Stimulated activated CD4-positive, alpha-beta T cell treated with anti-CD3 and anti-CD28 coated beads, TNF-alpha, amount 100 ng/mL, for 24 hours (primary cell): ENCODE measurements around the gene PARVA.

Source experiments
- DNase-seq, 3 experiments: peaks; one replicate each; pipeline ENCODE4 v3.0.0-alpha.2; 2020; ENCODE audit warnings: low read depth in 3 of 3

The PARVA gene

DNA sequence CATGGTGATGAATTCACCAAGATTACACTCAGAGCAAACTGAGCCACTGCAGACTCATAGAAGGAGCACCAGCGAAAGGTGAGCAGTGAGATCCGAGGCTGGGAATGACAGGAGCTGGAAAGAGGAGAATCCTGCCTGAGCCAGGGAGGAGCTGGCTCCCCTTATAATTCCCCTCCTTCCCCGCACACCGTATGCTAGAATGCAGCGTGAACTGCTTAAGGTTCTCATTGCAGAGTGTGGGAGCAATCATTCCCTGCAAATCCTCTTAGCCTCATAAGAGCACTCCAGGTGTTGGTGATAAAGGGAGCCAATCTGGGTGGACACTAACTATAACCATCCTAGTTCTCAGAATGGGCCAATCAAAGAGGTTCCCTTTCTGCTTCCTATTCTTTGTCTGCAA, 169.3 kb downstream of the PARVA start:
- no peak for DNase-seq

DNA sequence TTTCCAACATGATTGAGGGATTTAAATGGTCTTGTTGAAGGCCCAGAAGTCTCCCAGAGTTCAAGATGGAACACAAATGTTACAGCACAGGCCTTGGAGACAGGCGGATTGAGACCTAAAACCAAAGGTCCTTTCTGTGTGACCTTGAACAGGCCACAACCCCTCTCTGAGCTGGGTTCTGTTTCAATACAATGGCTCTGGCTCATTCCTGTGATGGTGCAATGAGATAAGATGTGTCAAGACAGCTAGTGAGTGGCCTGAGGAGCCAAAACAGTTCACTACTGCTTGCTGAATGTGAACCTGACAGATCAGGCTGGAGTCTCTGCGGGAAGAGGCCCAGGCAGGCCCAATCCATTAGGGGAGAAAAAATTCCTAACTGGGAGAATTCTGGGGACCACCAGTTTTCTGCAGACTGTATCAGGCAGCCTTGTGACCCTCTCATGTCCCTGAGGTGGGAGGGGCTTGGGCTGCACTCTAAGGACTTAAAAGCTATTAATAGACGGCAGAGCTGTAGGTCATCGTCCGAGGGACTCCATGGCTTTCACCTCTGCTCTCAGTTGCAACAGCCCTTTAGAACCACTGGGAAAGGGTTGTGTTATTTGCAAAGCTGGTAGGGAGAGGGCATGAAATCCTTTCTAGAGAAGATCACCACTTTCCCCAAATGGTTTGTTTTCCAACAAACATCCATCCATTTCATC, 170.7 kb downstream of the PARVA start:
- no peak for DNase-seq

DNA sequence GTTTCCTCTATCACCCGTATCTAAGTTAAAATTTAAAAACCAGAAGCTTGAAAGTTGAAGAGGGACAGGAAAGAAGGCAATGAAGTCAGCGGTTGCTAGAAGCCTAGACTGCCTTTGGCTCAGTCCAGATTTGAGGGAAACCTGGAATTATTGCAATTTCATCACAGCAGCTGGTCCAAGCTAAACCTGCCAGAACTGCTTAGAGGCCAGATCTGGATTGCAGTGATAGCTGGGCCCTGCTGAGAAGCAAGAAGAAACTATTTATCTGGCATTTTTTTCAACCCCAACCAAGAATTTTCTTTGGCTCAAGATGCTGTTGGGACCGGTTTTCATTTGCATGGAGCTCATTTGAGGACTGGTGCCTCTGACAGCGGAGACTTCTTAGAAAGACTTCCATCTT, 175.3 kb downstream of the PARVA start:
- no peak for DNase-seq

DNA sequence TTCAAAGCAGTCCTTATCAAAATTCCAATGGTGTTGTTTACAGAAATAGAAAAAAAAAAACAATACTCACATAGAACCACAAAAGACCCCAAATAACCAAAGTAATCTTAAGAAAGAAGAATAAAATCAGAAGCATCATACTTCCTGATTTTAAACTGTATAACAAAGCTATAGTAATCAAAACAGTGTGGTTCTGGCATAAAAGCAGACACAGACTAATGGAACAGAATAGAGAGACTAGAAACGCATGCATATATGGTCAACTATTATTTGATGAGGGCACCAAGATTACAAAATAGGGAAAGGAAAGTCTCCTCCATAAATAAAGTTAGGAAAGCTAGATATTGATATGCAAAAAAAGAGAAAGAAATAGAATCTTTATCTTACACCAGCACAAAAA, 176.8 kb downstream of the PARVA start:
- DNase-seq = no peak

DNA sequence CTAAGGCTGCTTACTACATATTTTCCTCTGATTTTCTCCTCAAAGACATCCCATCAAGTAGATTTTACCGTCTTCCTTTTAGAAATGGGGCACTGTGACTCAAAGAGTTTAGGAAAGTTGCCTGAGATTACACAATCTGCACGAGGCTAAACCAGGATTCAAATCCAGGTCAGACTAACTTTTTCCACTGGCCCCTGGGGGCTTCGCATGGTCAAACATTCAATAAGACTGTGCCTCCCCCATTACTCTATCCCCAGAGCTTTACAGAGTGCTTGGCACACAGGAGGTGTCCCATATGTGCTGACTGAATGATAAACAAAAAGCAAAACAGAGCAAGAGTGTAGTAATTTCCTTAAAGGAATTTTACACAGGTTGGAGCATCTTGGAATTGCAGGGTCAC, 178.8 kb downstream of the PARVA start:
- no peak for DNase-seq

DNA sequence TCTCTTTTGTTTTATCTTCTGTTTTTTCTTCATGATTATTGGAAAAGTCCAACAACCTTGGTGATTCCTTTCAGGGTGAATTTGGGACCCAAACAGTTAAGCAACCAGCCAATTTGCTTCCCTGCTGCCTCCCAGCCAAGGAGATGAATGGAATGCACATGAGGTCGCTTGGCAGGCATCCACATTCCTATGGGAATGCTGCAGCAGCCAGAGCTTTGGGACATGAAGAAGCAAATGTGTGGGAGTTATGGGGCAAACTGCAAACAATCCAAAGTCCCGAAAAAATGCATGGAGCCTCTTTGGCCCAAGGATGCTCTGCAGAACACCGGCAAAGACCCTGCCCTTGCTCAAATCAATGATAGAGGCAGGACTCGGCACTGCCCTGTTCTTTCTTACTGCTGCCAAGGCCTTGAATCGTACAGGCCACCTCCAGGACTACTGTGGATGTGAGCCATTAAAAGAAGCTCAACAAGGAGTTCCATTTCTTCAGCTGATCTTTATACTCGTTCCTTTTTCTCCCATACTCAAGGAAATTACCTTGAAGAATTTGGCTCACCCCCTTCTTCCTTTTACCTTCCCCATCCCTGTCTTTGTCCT, 179.5 kb downstream of the PARVA start:
- DNase-seq = no peak

DNA sequence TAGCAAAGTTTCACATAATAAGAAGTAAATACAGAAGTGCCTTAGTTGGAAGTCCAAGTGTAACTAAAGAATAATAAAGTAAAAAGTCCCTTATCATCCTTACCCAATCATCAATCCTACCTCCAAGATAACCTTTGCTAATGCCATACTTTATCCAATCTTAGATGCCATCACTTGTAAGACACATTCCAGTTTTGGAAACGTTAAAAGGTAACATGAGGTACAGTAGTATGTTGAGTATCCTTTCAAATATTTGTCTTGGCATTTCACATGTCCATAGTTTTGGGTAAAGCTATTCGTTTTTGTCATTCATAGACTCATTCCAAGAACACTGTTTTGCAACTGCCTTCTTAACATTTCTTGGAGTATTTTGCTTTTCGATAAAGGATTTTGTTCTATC, 181.6 kb downstream of the PARVA start:
- no peak for DNase-seq

DNA sequence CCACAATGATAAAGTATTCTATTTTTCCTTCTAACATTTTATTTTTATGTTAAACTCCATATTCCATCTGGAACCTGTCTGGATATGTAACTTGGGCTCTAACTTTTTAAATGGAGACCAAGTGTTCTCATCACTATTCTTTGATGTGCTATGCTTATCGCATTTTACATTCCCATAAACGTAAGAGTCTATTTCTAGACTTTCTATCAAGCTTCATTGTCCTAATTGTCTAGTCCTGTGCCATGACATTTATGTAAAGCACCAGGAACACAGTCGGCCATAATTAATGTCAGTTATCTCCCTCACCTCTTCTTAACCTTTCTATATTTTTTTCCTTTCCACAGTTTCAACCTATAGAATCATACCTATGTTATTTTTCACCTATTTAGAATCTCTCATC, 183.0 kb downstream of the PARVA start:
- no peak for DNase-seq

DNA sequence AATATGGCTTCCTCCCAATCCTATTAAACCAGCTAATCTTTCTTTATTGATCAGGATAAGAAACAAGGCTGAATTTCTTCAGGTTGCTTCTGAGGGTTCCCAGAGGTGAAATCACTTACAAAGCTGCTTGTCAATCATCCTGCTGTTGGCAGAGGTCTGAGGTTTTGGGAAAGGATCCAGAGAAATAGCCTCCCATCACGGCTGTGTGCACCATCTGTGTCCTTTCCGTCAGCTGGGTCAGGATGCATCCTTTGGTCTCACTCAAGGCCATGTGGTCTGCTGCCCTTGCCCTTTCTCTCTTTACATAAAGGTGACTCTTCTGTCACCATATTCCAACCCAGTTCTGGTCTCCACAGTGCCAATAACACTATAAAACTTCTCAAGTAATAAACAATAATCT, 183.5 kb downstream of the PARVA start:
- no peak for DNase-seq

DNA sequence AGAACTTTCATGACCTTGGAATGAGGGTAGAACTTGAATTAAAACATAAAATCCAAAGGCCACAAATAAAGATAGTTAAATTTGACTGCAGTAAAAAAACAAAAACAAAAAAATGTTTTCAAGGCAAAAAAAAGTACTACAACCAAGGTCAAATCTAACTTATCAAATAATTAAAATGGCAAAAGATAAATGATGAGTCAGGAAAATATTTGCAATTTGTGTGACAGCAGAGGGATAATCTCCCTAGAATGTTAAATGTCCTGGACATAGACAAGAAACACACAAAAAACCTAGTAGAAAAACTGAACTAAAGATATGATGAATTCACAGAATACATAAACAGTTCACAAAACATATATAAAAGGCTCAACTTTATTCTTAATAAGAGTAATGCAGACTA, 186.6 kb downstream of the PARVA start:
- DNase-seq = no peak

DNA sequence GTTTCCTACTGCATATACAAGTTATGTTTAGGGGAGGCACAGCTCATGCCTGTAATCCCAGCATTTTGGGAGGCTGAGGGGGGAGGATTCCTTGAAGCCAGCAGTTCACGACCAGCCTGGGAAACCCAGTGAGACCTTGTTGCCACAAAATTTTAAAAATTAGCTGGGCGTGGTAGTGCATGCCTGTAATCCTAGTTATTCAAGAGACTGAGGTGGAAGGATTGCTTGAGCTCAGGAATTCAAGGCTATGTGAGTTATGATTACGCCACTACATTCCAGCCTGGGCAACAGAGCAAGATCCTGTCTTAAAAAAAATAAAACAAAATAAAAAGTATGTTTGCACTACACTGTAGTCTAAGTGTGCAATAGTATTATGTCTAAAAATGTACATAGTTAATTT, 188.0 kb downstream of the PARVA start:
- no peak for DNase-seq

DNA sequence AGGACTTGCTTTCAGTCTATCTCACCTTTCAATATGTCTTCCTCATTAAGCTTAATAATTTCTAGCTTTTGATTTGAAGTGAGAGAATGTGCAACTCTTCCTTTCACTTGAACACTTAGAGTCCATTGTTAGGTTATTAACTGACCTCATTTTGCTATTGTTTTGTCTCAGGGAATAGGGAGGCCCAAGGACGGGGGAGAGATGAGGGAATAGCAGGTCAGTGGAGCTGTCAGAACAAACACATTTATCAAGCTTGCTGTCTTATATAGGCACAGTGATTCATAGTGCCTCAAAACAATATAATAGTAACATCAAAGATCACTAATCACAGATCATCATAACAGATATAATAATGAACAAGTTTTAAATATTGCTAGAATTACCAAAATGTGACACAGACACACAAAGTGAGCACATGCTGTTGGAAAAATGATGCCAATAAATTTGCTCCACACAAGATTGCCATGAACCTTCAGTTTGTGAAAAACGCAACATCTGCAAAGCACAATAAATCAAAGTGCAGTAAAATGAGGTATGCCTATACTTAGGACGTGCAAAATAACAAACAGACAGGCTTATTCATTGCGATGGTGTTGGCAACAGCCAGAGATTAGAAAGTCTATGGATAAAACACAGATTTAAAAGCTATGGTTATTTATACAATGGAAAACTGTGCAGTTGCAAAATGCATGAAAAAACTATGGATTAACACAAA, 190.5 kb downstream of the PARVA start:
- DNase-seq = no peak

DNA sequence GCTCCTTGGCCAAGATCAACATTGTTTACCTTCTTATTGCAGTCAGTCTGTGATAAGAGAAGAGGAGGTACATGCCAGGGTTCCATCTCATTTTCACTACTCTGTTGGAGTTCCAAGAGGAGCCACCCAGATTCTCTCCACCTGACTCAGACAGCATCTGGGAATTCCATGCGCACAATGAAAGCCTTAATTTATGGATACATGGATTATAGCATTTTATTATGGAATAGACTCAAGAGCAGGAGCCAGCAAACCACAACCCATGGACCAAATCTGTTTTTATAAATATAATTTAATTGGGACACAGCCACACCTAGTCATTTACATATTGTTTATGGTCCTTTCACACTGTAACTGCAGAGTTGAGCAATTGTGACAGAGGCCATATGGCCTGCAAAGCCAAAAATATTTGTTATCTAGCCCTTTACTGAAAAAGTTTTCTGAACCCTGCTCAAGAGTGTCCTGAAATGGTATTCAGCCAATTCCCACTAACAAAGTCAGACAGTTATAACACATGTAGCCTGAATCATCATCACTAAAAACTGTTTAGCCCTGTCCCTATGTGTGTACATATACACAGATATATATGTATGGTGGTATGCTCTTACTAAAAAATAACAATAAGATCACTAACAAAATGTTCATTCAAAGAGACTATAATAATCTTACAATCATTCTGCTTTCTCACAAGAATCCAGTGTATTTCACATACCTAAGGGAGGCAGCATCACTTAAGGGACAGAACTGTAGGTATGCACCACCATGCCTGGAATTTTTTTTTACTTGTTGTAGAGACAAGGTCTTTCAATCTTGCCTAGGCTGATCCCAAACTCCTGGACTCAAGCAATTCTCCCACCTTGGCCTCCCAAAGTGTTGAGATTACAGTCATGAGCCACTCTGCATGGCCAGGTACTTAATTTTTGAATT, 192.4 kb downstream of the PARVA start:
- DNase-seq = no peak

DNA sequence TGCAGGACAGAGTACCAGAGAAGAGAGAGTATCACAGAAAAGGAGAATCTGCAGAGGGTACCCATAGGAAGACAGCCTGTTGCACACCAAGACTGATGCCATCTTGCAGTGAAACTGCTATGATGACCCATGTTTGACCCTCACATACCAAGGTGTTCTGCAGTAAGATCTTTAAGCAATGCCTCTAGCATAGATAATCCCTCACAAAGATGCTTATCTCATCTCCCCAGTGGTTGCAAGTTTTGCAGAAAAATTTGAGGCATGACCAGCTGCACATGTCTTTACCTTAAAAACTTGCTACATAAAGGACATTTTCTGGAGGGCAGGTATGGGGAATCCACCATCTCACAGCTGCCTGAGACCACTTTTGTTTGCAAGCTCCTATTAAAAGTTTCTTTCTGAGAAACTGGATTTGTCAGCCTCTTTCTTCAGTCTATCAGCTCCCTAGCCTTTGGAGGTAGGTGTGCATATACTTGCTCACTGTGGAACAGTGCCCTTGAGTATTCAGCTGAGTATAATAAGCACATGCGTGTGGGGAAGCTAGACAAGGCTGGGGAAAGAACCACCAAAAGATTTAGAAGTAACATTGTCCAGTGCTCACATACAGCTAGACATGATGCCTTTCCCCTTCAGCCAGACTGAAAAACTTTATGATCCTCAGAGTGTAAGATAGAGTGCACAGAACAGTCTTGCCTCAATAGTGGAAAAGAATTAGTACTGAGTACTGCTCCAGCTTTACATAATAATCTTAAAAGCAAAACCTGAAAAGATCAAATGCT, 196.5 kb downstream of the PARVA start:
- no peak for DNase-seq

DNA sequence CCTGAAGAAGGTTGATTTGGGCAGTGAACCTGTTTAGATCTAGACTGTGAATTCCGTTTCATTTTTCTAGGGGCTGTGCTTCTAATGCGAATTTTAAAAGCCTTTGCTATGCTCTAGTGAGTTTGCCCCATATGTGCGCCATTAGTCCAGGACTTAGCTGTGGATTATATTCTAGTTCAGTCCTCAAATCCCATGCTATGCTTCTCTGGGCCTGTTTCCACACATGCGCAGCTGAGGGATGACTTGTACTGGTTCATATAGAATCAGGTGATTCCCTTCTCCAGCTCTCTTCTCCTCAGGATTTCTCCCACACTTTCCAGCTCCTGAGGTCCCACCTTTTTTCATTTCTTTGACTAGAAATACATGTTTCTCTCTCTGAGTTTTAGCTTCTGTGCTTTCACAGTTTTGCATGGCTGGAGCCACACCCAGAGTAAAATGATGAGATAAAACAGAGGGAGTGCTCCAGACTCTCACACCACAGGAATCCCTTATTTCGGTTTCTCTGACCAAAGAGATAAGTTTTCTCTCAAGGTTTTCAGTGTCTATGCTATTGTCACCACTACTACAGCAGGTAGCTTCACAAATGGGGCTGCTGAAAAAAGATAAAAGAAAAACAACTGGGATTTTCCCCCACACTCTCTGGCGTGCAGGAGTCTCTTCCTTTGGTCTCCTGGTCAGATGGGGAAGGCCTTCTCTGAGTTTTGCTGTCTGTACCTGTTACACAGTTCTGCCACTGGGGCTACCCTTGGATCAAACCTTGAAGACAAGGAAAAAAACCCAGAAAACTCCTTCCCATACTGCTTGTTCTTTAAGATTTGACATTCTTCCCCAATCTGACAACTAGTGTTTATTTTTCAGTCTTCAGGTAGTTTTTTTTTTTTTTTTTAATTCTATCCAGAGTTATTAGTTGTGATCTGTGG, 200.6 kb downstream of the PARVA start:
- DNase-seq = no peak

DNA sequence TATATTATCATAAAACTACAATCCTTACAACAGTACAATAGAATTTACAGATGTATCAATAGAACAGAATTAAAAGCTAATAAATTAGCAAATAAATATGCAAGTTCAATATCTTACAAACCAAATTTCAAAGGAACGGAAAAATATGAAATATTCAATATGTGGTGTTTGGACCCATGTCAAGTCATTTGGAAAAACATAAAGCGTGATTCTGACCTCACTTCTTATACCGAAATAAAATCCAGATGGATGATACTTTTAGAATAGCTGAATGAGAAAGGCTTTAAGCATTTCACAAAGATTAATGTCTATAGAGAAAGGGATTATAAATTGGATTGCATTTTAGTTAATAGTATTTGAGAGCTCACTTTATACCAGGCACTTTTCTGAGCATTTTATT, 204.0 kb downstream of the PARVA start:
- DNase-seq = no peak

DNA sequence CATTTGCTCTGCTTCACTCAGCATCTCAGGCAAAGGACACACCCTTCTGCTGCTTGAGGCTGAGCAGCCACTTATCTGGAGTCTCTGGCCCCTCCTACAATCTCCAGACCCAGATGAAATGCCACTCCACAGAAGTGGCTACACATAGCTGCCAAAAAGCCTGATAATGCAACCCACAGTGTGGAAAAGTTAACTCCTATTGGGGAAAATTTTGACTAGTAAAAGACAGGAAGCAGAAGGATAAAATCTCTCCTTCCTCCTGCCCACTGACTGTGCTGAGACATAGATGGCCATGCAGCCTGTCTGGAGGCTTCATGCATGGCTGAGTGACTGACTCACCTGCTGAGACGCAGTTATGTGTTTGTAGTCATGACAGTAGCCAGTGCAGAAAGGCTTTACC, 204.6 kb downstream of the PARVA start:
- no peak for DNase-seq
